PC-3 (cell line): ENCODE data around the gene NBAS. TPM values are rescaled to one million over a fixed set of nuclear protein-coding genes. Genes with fewer than 3 reads are reported as not detected.

Experiments
- ATAC-seq: fragments of 200-7000 bp; cut with Tn5 transposase; 2 replicates; pipeline ENCODE4 v1.9.1; 2020; ENCODE audit warnings: mild to moderate bottlenecking, moderate library complexity
- BruUV-seq: library from RNA; stranded (reverse); fragments of 400-500 nt; replicated peaks from 2 replicates; lab custom pipeline; 2021; lab: Mats Ljungman, UMichigan
- CTCF ChIA-PET: fragments of 300-600 bp; sonication (Branson Sonifier 250); formaldehyde crosslinking; loops from one replicate; lab custom pipeline; 2022; ENCODE audit warnings: antibody characterized with exemption; lab: Charles Lee
- POLR2A ChIA-PET: fragments of 300-600 bp; sonication (Branson Sonifier 250); formaldehyde crosslinking; loops from one replicate; lab custom pipeline; 2022; ENCODE audit warnings: antibody characterized with exemption; ENCODE audit not compliant: unreplicated experiment; lab: Charles Lee
- DNase-seq: peaks from one replicate; pipeline ENCODE4 v3.0.0-alpha.2; 2015
- H2AFZ ChIP-seq: fragments of 300-600 bp; sonication (generic); 2 replicates; pipeline ENCODE4 v1.6.0; 2016; ENCODE audit warnings: antibody characterized with exemption, low read length
- H3F3A ChIP-seq: fragments of 300-600 bp; sonication (generic); one replicate; pipeline ENCODE4 v1.6.0; 2017; ENCODE audit warnings: antibody characterized with exemption, low read length, control low read depth, mild to moderate bottlenecking; ENCODE audit not compliant: unreplicated experiment
- H3K27ac ChIP-seq: fragments of 300-600 bp; sonication (generic); 2 replicates; pipeline ENCODE4 v1.5.1; 2016; ENCODE audit warnings: mild to moderate bottlenecking, low read length
- H3K27me3 ChIP-seq: fragments of 300-600 bp; sonication (generic); 2 replicates; pipeline ENCODE4 v1.6.1; 2016; ENCODE audit warnings: low read length, mixed read lengths
- H3K36me3 ChIP-seq: fragments of 300-600 bp; sonication (generic); 2 replicates; pipeline ENCODE4 v1.6.1; 2016; ENCODE audit warnings: low read depth, mixed run types, low read length, mixed read lengths
- H3K4me1 ChIP-seq: fragments of 300-600 bp; sonication (generic); 2 replicates; pipeline ENCODE4 v1.5.1; 2016; ENCODE audit warnings: low read length; ENCODE audit not compliant: insufficient read depth
- H3K4me2 ChIP-seq: fragments of 300-600 bp; sonication (generic); 2 replicates; pipeline ENCODE4 v1.6.0; 2016; ENCODE audit warnings: low read length
- H3K4me3 ChIP-seq: fragments of 300-600 bp; sonication (generic); 2 replicates; pipeline ENCODE4 v1.5.1; 2016; ENCODE audit warnings: mild to moderate bottlenecking, low read length, mixed read lengths
- H3K79me2 ChIP-seq: fragments of 300-600 bp; sonication (generic); 2 replicates; pipeline ENCODE4 v1.6.1; 2017; ENCODE audit warnings: low read length, mixed read lengths
- H3K9ac ChIP-seq: fragments of 300-600 bp; sonication (generic); 2 replicates; pipeline ENCODE4 v1.6.0; 2016; ENCODE audit warnings: mild to moderate bottlenecking, low read length
- H3K9me2 ChIP-seq: fragments of 300-600 bp; sonication (generic); replicated peaks from 2 replicates; pipeline ENCODE4 v1.6.1; 2016; ENCODE audit warnings: mixed run types, low read length, mixed read lengths
- H3K9me3 ChIP-seq: fragments of 300-600 bp; sonication (generic); 2 replicates; pipeline ENCODE4 v1.6.1; 2016; ENCODE audit warnings: low read length, mixed read lengths
- H4K20me1 ChIP-seq: fragments of 300-600 bp; sonication (generic); 2 replicates; pipeline ENCODE4 v1.6.1; 2016; ENCODE audit warnings: low read length, mixed read lengths
- CTCF ChIP-seq: fragments of 300-600 bp; sonication (generic); conservative IDR thresholded peaks from 2 replicates; pipeline ENCODE4 v1.5.1; 2017; ENCODE audit warnings: antibody characterized with exemption, low read depth, mild to moderate bottlenecking, low read length
- EZH2 ChIP-seq: fragments of 300-600 bp; sonication (generic); IDR thresholded peaks from one replicate; pipeline ENCODE4 v1.6.1; 2017; ENCODE audit warnings: antibody characterized with exemption, mild to moderate bottlenecking, low read length; ENCODE audit not compliant: unreplicated experiment
- EZH2phosphoT487 ChIP-seq: fragments of 300-600 bp; sonication (generic); IDR thresholded peaks from 2 replicates; pipeline ENCODE4 v1.6.1; 2018; ENCODE audit warnings: mild to moderate bottlenecking, antibody characterized with exemption, low read length, borderline replicate concordance
- intact Hi-C: fragments of 100-400 bp; cut with micrococcal nuclease; formaldehyde crosslinking; loops from 2 replicates; pipeline ENCODE4 v1.9.0; 2023
- total RNA-seq: library from RNA; depleted of rRNA; stranded (reverse); fragments of >200 nt; gene quantifications from 2 replicates; pipeline ENCODE4 v1.2.3, GENCODE V29; 2014

The NBAS gene
- total RNA-seq, 1 experiment from 2014 or later: 37.2 TPM

GRCh38 chr2:15352363-15352762 is 208.8 kb downstream of the NBAS start:
- H3K36me3 ChIP-seq: 0 out of 2 replicates have a peak, but pooled peaks cover 5% of the 10 kb centered on the region
- no peaks in the 10 kb centered on the region for H3F3A ChIP-seq
- CTCF ChIA-PET: no interaction called here
- BruUV-seq: no TSS peak
- no peaks in the 10 kb centered on the region for H3K27me3 ChIP-seq
- no peak overlapping the region for H3K4me2 ChIP-seq
- DNase-seq: no peak
- intact Hi-C loops: no loop called here
- no peak overlapping the region for H2AFZ ChIP-seq
- no peaks in the 10 kb centered on the region for H3K9me2 ChIP-seq
- no peaks in the 10 kb centered on the region for H3K4me1 ChIP-seq
- H3K4me3 ChIP-seq: no peak overlapping the region
- H4K20me1 ChIP-seq: no peaks in the 10 kb centered on the region
- H3K79me2 ChIP-seq: no peaks in the 10 kb centered on the region
- no peak for ATAC-seq
- H3K27ac ChIP-seq: no peak overlapping the region
- TF ChIP-seq EZH2: no peak
- no peak for TF ChIP-seq CTCF
- no peak for TF ChIP-seq EZH2phosphoT487
- POLR2A ChIA-PET: no interaction called here
- H3K9me3 ChIP-seq: no peaks in the 10 kb centered on the region
- H3K9ac ChIP-seq: no peak overlapping the region

- H3K27me3 ChIP-seq: no peaks in the 10 kb centered on the region
- H3K4me1 ChIP-seq: no peaks in the 10 kb centered on the region
- intact Hi-C loops: no loop called here
- no peak overlapping the region for H3K4me2 ChIP-seq
- H3K9me2 ChIP-seq: no peaks in the 10 kb centered on the region
- no peaks in the 10 kb centered on the region for H4K20me1 ChIP-seq
- no peaks in the 10 kb centered on the region for H3K9me3 ChIP-seq
- no TSS peak for BruUV-seq
- H3K36me3 ChIP-seq: no peaks in the 10 kb centered on the region
- no peak for ATAC-seq
- POLR2A ChIA-PET: no interaction called here
- H3K79me2 ChIP-seq: no peaks in the 10 kb centered on the region
- H3K27ac ChIP-seq: no peak overlapping the region
- H3F3A ChIP-seq: no peaks in the 10 kb centered on the region
- H3K9ac ChIP-seq: no peak overlapping the region
- CTCF ChIA-PET: no interaction called here
- TF ChIP-seq CTCF: no peak
- no peak for TF ChIP-seq EZH2phosphoT487
- no peak for TF ChIP-seq EZH2
- H3K4me3 ChIP-seq: no peak overlapping the region
- no peak for DNase-seq
- H2AFZ ChIP-seq: no peak overlapping the region
These were observed 212.5 kb downstream of the NBAS start for GRCh38 chr2:15348636-15349035.

GRCh38 chr2:15348045-15348444 is 213.1 kb downstream of the NBAS start:
- no peak overlapping the region for H3K4me2 ChIP-seq
- H3K9me2 ChIP-seq: no peaks in the 10 kb centered on the region
- no peaks in the 10 kb centered on the region for H3K4me1 ChIP-seq
- no peaks in the 10 kb centered on the region for H3F3A ChIP-seq
- no peaks in the 10 kb centered on the region for H3K27me3 ChIP-seq
- intact Hi-C loops: no loop called here
- no peaks in the 10 kb centered on the region for H3K79me2 ChIP-seq
- DNase-seq (no peak), ATAC-seq (no peak)
- BruUV-seq: no TSS peak
- H3K9ac ChIP-seq: no peak overlapping the region
- TF ChIP-seq EZH2phosphoT487: no peak
- TF ChIP-seq CTCF: no peak
- TF ChIP-seq EZH2: no peak
- H3K9me3 ChIP-seq: no peaks in the 10 kb centered on the region
- no peak overlapping the region for H2AFZ ChIP-seq
- no peaks in the 10 kb centered on the region for H4K20me1 ChIP-seq
- ChIA-PET POLR2A (no interaction called here), CTCF (no interaction called here)
- no peaks in the 10 kb centered on the region for H3K36me3 ChIP-seq
- no peak overlapping the region for H3K4me3 ChIP-seq
- H3K27ac ChIP-seq: no peak overlapping the region
